HG02798 (cell line): ENCODE results near the gene INPPL1.
"Not testable (repeated sequence)": the region's sequence is repeated elsewhere in the genome, so short reads cannot be mapped to it uniquely, and the experiment has no call there.

Source experiments
- ATAC-seq: cut with Tn5 transposase; IDR thresholded peaks from one replicate; pipeline ENCODE4 v1.9.1; 2021; ENCODE audit warnings: mild to moderate bottlenecking; ENCODE audit not compliant: unreplicated experiment, poor library complexity

The INPPL1 gene

DNA sequence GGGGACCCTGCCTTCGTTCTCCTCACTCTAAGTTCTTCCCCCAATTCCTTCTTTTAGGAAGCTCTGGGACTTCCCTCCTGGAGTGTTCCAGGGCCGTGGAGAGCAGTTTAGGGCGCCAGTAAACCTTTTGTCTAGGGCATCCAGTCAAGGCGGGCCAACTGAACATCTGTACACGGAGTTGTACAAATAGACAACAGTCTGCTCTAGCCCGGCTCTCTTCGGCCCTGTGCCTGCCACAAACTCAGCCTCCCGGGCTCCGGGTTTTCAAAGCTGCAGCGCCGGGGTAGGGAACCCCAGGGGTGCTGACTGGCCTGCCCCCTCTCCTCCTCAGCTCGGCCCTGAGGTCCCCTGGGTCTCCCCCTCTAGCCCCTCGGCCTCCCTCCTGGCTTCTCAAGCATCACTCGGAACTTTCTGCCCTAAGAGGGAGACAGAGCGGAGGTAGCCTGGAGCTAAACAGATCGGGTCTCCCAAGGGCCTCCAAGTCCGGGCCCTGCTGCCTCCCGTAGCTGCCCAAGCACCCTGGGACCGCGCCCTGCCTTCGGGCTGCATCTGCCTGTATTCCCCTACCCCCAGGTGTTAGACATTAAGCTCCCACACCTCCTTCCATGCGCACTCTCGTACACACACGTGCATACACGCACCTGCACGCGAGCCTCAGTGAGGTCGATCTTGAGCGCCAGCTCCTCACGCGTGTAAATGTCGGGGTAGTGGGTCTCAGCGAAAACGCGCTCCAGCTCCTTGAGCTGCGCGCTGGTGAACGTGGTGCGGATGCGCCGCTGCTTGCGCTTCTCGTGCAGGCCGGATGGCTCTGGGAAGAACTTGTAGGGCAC, 16.1 kb downstream of the INPPL1 start:
- no peak for ATAC-seq

DNA sequence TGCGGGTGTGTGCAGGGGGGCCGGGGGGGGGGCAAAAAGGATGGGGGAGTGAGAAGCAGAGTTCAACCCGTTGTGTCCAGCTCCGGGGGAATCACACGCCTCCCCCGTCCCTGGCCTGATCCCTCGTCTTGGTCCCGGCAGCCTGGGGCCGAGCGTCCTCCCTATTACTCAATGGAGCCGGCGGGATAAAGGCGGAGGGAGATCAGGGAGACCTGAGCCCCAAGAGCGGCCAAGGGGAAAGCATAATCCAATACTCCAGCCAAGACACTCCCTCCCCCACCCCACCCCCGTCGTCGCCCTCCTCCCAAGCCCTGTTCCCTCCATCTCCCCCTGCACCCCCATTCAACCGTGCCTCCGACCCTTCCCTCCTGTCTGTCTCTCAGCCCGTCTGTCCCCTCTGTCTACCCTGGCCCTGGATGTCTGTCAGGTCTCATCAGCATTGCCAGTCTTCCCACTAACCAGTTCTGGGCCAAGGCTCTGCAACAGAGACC, 16.8 kb downstream of the INPPL1 start:
- ATAC-seq, result no peak

DNA sequence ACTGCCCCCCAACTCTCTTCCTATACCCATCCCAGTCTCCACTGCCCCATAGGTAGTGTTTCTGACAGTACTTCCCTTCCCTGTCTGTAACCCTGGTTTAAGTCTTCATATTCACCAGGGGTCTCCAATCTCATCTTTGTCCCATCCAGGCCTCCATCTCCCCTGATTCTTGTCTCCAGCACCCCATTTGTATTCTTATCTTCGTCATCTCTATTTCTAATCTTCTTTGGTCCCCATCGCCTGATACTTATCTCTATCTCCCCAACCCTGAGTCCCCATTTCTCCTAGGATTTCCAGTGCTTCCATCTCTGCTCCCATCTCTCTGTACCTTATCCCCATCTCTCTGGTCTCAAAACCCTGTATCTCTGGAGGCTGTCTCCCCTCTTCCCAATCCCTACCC, 17.6 kb downstream of the INPPL1 start:
- no peak for ATAC-seq

DNA sequence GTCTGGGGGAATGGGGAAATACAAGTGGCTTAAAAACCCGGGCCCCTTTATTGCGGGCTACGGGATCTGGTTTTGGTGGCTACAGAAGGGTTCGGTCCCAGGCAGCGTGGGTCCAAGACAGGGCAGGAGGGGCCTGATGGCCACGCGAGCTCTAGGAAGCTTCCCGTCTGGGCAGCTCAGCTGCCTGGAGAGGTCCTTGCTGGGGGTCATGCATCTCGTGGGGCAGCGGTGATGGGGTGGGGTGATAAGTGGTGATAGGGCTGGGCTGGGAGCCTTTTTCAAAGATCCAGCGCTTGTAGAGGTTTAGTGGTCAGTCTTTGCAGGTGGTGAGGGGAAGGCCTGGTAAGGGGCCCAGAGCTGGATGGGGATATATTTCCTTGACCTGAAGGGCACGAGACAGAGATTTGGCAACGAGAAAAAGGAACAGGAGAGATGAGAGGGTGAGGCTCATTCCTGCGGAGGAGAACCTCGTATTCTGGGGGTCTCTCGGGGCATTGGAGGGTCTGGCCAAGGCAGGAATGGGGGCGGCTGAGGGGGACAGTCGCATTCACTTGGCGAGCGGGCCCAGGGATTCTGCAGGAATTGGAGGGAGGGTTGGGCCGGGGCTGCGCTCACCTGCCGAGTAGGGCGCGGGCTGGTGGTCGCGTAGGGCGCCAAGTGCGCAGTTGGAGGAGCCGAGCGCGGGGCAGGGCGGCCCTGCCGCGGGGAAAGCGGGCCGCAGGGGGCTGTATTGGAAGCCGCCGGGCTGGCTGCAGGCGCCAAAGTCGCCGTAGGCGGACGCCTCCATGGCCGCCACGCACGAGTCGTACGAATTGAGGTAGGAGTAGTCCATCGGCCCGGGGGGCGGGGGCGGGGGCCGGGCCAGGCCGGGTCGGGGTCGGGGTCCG, 18.8 kb downstream of the INPPL1 start:
- ATAC-seq, result no peak

DNA sequence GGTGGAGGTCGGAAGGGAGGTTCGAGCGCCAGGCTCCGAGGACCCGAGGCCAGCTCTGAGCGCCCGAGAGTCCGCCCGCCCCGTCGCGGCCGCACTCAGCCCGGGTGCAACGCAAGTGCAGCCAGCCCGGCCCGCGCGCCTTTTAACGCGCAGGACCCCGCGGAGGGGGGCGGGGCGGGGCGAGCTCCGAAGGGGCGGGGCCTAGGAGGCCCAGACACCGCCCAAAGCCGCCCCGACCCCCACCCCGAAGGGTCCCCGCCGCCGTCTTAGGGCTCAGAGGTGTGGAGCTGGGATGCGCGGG, 19.4 kb downstream of the INPPL1 start, which contains the start of gene PHOX2A:
Gene PHOX2A (minus strand): TSS at position 117 of the 301 bp plus-strand sequence. CDS start 172 bp downstream, outside the sequence.
- no peak for ATAC-seq

DNA sequence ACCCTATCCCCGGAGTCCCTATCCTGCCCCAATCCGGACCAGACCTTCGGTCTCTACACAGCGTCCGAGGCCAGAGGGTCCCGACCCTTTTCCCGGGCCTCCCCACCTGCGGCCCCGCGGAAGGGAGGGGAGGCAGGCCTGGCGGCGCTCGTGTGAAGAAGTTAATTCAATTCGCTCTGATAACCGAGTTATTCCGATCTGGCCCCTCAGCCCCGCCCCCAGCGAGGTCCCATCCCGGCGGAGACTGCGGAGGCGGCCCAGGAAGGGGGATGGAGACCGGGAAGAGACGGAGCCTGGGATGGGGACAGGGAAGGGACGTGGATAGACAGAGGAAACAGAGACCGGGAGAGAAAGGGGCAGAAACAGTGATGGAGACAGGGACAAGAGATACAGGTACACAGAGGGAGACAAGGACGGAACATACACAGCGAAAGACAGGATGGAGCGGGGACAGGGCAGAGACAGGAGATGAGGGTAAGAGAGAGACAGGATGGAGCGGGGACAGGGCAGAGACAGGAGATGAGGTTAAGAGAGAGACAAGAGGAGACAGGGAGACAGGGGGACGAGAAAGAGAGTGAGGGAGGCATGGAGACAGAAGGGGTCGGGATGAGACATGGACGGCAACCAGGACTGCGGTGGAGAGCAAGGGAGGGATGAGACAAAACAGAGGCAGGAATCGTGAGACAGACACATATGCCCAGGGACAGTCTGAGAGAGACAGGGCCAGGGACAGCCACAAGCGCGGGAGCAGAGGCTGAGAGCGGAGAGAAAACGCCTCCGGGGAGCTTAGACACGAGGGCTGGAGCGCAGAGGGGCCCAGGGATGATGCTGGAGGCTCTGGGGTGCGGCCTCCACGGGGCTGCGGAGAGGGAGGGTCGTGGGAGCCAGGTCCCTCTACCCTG, 20.0 kb downstream of the INPPL1 start:
- ATAC-seq, result no peak

DNA sequence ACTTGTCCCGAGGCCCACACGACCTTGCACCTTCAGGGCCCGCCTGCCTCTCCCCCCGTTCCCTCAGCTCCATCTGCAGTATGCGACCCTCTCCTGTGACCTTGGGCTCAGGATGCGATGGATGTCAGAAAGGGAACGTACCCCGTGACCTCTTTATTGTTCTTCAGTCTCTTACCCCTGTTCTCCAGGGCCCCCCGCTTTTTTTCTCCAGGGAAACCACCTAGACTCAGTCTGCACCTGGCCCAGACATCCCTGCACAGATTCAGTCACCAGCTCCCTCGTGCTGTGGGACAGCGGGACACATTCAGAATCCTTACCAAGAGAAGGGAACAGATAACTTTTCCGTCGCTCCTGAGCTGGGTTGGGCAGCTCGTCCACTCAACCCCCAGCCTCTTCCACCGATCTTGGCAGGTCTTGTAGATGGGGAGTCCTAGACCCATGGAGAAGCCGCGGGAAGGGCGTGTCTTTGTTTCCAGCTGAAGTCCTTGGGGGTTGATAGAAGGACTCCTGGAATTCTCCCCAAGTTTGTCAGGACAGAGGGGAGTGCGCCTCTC, 20.8 kb downstream of the INPPL1 start:
- ATAC-seq, result no peak

DNA sequence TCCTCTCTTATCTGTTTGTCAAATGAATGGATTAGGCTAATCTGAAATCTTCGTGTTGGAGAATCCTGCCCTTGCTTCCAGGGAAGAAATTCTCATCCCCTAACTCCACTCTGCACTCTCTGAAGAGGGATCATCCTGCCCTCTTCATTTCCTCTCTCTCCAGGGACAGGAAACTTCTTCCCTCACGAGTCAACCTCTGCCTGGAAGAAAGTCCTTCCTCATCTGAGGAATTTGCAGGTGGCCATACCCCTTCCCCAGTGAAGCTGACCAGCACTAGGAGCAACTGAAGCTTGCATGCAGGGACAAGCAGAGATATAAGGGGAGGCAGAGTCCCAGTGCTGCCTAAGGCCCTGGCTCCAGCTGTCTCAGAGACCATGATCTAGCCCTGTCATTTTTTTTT, 23.0 kb downstream of the INPPL1 start:
- ATAC-seq, result no peak

DNA sequence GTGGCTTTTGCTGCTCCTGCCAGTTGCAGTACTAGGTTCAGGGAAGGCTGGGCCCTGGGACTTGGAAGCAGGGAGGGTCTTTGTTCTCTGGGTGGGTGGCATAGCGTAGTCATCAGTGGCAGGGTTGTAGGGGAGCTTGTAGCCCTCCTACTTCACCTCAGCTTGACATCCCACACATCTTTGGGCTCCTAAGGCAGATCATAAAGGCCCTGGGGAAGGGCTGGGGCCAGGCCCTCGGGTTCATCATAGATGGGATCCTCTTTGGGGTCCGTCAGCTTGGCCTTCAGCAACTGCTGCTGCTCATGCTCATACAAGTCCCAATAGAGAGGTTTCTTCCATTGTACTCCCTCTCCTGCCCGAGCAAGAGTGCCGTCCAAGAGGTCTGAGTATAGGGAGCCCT, 25.4 kb downstream of the INPPL1 start:
- ATAC-seq, result no peak

DNA sequence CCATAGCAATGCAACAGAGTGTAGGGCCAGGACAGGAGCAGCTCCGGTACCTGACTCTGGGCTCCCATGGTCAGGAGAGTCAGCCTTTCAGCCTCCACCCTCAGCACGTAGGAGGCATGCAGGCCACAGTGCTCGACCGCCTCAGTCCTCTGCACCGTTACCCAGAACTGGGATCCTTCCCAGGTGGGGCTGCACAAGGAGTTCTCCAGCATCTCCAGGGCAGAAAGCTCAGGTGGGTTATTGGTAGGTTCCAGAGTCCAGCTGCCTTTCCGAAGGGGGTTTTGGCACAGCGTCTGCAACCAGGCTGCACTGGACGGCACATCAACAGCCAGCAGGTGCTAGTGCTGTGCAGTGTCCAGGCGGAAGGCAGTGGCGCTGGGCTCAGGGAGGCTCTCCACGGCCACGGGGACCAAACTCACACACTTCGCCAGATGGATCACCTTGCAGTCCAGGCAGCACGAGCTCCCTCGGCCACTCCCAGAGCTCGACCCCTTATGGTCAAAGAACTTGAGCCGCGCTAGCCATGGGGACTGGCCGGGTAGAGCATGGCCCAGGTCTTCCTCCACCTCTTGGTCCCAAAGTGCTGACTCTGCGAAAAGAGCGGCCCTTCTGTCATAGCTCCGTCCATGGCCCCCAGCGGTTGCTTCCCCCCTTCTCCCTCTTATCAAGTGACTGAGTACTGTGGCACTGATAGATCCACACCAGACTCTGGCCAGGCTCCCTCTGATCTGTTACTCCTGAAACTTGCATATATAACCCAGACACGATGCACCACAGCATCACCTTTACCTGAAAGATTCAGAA, 26.3 kb downstream of the INPPL1 start:
- ATAC-seq, result no peak

DNA sequence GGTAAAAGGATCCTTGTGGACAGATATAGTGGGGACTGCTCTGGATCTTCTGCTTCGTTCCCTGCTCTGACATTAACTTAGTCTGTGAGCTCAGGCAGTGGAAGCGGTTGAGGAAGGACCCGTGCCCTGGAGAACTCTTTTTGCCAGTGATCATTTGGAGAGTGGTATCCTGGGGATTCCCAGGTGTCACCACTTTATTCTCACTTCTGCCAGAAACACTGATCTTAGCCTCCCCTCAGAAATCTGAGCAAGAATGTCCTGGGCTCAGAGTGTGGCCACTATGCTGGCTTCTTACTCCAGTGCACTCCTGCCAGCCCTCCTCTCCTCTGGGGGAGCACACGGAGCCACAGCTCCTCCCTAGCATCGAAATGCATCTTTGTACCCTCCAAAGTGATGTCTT, 27.0 kb downstream of the INPPL1 start:
- no peak for ATAC-seq

DNA sequence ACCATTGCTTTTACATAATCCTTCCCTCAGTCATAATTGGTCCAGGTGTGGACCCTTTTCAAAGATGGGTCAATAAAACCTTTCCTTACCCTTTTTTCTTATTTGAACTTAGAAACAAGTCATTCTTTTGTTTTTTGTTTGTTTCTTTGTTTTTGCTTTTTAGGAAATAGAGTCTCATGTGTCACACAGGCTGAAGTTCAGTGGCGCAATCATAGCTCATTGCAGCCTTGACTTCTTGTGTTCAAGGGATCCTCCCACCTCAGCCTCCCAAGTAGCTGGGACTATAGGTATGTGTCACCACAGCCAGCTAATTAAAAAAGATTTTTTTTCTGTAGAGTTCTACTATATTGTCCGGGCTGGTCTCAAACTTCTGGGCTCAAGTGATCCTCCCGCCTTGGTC, 28.8 kb downstream of the INPPL1 start:
- no peak for ATAC-seq

DNA sequence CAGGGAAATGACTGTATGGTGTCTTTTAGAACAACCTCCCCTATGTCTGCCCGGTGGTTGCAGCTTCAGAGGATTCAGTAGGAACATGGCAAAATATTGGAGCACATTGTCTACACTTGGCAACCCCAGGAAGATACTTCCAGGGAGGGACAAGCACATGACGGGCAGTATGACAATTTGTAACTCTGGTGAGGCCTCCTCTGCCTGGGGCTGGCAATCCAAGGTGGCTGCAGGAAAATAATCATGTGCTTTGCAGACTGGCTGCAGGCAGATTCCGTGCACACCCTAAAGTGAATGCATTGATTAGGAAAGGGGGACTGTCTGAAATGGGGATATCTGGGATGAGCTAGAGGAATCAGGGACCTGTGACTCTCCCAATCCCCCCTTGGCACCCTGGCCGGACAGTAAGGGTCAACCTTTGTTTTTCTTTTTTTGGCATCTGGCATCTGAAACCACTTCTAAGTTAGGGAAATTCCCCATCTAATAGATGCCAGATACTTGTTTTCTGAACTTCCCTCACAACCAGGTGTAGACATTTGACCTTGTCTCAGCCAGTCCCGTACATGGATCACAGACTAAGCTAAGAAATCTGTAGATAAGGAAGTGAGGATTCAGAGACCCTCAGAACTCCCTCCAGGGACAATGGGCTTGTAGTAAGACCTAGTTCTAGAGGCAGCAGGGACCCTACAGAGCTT, 29.9 kb downstream of the INPPL1 start:
- no peak for ATAC-seq

DNA sequence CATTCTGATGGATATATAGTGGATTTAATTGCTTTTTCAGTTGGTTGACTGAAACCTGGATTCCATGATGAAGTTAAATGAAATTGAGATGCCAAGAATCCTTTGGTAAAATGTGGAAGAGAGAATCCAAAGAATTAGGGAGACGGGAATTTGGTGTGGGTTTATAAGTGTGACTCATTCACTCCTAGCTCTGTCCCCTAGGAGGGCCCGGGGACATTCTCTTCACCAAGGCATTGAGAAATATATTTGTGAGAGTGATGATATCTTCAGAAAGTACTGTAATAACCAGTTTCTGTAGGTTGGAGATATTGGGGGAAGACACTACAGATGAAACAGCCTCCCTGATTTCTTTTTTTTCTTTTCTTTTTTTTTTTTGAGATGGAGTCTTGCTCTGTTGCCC, 33.0 kb downstream of the INPPL1 start:
- ATAC-seq, result no peak

DNA sequence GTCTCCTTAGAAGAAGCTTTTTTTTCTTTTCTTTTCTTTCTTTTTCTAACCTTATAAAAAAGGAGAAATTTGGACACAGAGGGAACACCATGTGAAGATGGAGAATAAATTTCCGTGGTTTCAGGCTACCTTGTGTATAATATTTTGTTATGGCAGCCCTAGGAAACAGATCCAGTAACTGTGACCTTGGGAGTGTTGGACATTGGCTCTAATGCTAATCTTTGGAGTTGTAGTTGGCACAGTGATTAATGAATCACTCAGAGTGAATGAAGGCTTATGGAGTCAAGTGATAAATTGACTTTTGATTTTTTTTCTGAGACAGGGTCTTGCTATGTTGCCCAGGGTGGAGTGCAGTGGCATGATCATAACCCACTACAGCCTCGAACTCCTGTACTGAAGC, 34.9 kb downstream of the INPPL1 start:
- ATAC-seq, result no peak

DNA sequence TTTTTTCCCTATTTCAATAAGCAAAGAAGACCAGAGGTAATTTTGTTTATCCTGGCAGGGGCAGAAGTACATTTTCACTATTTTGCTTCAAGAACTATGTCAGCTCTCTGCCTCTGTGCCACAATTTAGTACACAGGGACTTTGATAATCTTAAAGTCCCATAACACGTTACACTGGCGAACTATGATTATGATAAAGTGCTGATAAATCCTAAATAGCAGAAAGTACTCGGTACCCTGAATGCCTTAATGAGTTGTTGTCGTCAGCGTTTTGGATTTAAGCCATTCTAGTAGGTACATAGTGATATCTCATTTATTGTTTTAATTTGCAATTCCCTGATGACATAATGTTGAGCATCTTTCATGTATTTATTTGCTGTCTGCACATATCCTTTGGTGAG, 36.0 kb downstream of the INPPL1 start:
- no peak for ATAC-seq

DNA sequence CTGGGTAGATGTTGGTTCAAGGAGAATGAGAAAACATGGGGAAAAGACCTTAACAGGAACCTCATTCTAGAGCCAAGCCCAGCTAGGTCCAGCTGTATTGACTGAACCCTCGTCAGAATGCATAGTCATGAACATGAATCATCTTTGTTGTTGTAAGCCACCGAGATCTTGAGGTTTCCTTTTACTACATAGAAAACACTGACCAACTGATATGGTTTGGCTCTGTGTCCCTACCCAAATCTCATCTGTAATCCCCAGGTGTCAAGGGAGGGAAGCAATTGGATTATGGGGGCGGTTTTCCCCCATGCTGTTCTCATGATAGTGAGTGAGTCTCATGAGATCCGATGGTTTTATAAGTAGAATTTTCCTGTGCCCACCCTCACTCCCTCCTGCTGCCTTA, 38.8 kb downstream of the INPPL1 start:
- no peak for ATAC-seq

DNA sequence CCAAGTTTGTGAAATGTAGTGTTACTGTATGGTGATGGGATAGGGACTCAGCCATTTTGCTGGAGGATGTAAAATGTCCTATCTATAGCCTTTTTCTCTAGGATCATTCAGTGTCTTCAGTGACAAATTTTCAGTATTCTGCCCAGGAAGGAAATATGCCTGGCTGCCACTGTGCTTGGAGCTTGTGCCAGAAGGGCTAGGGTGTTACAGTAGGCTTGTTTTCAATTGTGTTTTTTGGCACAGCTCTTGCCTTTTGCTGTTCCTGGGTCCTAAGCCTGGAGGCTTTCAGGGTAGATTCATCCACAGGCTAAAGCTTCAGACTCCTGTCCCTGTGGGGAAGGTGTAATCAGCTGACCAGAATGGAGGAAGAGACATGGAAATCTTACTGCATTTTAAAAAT, 41.4 kb downstream of the INPPL1 start:
- no peak for ATAC-seq

DNA sequence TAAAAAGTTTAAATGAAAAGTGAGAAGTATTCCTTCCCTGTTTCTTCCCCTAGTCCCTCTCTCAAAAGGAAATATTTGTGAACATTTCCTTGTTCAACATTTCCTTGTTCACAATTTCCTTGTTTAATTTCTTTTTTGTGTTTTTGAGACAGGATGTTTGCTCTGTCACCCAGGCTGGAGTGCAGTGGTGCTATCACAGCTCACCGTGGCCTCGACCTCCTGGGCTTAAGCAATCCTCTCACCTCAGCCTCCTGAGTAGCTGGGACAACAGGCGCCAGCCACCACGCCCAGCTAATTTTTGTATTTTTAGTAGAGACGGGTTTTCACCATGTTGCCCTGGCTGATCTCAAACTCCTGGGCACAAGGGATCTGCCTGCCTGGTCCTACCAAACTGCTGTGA, 42.4 kb downstream of the INPPL1 start:
- not testable (repeated sequence) for ATAC-seq
